HG02973 (cell line): Measurements from ENCODE around the gene ZRANB2.

ENCODE experiments used
- ATAC-seq: cut with Tn5 transposase; IDR thresholded peaks from one replicate; pipeline ENCODE4 v1.9.1; 2021; ENCODE audit warnings: moderate library complexity; ENCODE audit not compliant: unreplicated experiment

The ZRANB2 gene

GRCh38 chr1:71080739-71081696 lies at the start of gene ZRANB2:
Gene ZRANB2, minus strand, starts transcription at chr1:71081035. Its CDS starts 40 bp downstream, at chr1:71080995.
- peak; percentile 100 for ATAC-seq

GRCh38 chr1:71128060-71128459 lies 47.2 kb upstream of the ZRANB2 start:
- no peak for ATAC-seq

GRCh38 chr1:71118086-71118485 lies 37.3 kb upstream of the ZRANB2 start:
- no peak for ATAC-seq

GRCh38 chr1:71116729-71117128 lies 35.9 kb upstream of the ZRANB2 start:
- ATAC-seq = no peak

- no peak for ATAC-seq
Observed at GRCh38 chr1:71106658-71107322, 26.0 kb upstream of the ZRANB2 start.

GRCh38 chr1:71104417-71104816 lies 23.6 kb upstream of the ZRANB2 start:
- ATAC-seq = no peak

GRCh38 chr1:71101839-71102376 lies 21.1 kb upstream of the ZRANB2 start:
- no peak for ATAC-seq

- ATAC-seq = no peak
Observed at GRCh38 chr1:71097428-71097827, 16.6 kb upstream of the ZRANB2 start.

- ATAC-seq = no peak
Observed at GRCh38 chr1:71094913-71095312, 14.1 kb upstream of the ZRANB2 start.

GRCh38 chr1:71093938-71094337 lies 13.1 kb upstream of the ZRANB2 start:
- ATAC-seq = no peak

- ATAC-seq = no peak
Observed at GRCh38 chr1:71089536-71090270, 8.9 kb upstream of the ZRANB2 start.

- ATAC-seq = no peak
Observed at GRCh38 chr1:71088645-71089287, 7.9 kb upstream of the ZRANB2 start.

- no peak for ATAC-seq
Observed at GRCh38 chr1:71087713-71088112, 6.9 kb upstream of the ZRANB2 start.

- ATAC-seq = no peak
Observed at GRCh38 chr1:71087060-71087459, 6.2 kb upstream of the ZRANB2 start.

- no peak for ATAC-seq
Observed at GRCh38 chr1:71086331-71086730, 5.5 kb upstream of the ZRANB2 start.

- no peak for ATAC-seq
Observed at GRCh38 chr1:71083271-71083670, 2.4 kb upstream of the ZRANB2 start.

- no peak for ATAC-seq
Observed at GRCh38 chr1:71081697-71082080, 854 bp upstream of the ZRANB2 start.

- ATAC-seq = no peak
Observed at GRCh38 chr1:71080230-71080738, 551 bp downstream of the ZRANB2 start.

GRCh38 chr1:71074681-71075080 lies 6.2 kb downstream of the ZRANB2 start:
- ATAC-seq = no peak

GRCh38 chr1:71072273-71072672 lies 8.6 kb downstream of the ZRANB2 start:
- ATAC-seq = no peak
